SK-N-SH (cell line): Measurements from ENCODE around the gene HOXA6.

Experiments used
- MAX ChIP-seq: IDR thresholded peaks from 2 replicates; pipeline ENCODE4 v1.4.0; 2012; ENCODE audit warnings: low read depth
- NFIC ChIP-seq: IDR thresholded peaks from 2 replicates; pipeline ENCODE4 v1.4.0; 2012; ENCODE audit warnings: borderline replicate concordance
- POLR2AphosphoS5 ChIP-seq: IDR thresholded peaks from 2 replicates; pipeline ENCODE4 v1.6.1; 2012; ENCODE audit warnings: low read depth, low read length
- USF1 ChIP-seq: IDR thresholded peaks from 2 replicates; pipeline ENCODE4 v1.4.0; 2012; ENCODE audit warnings: low read depth, borderline replicate concordance
- YY1 ChIP-seq: IDR thresholded peaks from 2 replicates; pipeline ENCODE4 v1.4.0; 2012; ENCODE audit warnings: low read depth, mild to moderate bottlenecking
- TF ChIP-seq, protein P1 (sequence below): fragments of 200-600 bp; sonication (generic); IDR thresholded peaks from 2 replicates; pipeline ENCODE4 v1.6.1; 2017; ENCODE audit warnings: antibody characterized with exemption, mild to moderate bottlenecking, moderate library complexity

DNA sequence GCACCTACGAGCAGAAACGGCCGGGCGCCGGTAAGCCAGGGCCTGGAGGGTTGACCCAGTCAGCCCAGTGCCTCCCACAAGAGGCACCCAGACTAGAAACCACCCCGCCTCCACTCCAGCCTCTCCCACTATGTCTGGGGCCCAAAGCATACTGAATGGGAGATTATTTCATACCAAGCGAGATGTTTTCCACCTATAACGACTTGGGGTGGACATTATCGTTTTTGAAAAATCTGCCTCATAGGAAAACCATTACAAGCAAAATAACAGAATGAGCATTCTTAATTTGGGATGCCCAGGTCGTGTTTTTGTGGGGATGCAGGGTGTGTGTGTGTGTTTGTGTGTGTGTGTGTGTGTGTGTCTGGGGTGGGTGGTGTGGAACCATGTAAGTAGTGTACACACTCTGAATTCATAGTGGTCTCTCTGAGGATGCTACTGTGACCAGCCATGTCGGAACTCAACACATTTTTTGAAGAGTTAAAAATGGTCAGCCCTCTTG is 1.6 kb downstream of the HOXA6 start:
- TF ChIP-seq, protein P1, sequence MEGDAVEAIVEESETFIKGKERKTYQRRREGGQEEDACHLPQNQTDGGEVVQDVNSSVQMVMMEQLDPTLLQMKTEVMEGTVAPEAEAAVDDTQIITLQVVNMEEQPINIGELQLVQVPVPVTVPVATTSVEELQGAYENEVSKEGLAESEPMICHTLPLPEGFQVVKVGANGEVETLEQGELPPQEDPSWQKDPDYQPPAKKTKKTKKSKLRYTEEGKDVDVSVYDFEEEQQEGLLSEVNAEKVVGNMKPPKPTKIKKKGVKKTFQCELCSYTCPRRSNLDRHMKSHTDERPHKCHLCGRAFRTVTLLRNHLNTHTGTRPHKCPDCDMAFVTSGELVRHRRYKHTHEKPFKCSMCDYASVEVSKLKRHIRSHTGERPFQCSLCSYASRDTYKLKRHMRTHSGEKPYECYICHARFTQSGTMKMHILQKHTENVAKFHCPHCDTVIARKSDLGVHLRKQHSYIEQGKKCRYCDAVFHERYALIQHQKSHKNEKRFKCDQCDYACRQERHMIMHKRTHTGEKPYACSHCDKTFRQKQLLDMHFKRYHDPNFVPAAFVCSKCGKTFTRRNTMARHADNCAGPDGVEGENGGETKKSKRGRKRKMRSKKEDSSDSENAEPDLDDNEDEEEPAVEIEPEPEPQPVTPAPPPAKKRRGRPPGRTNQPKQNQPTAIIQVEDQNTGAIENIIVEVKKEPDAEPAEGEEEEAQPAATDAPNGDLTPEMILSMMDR = no peak
- TF ChIP-seq MAX = no peak
- no peak for TF ChIP-seq NFIC
- TF ChIP-seq YY1 = no peak
- TF ChIP-seq USF1 = no peak
- TF ChIP-seq POLR2AphosphoS5 = no peak
